Keratinocyte (primary cell): Measurements from ENCODE around the gene VCAN. TPM values are rescaled to one million over a fixed set of nuclear protein-coding genes. Genes with fewer than 3 reads are reported as not detected.

Experiments used
- DNase-seq: peaks from one replicate; pipeline ENCODE4 v3.0.0-alpha.2; 2011; ENCODE audit warnings: low read depth, missing footprints, low spot score
- FAIRE-seq: peaks from 2 replicates; lab custom pipeline; 2011; peaks lifted over from hg19 to GRCh38; lab: Jason Lieb, UNC
- H2AFZ ChIP-seq: 2 replicates; pipeline ENCODE4 v1.6.0; 2012; ENCODE audit warnings: low read length, control low read depth, inconsistent platforms; ENCODE audit not compliant: control insufficient read depth
- H3K27ac ChIP-seq: 2 replicates; pipeline ENCODE4 v1.5.1; 2011; ENCODE audit warnings: low read length; ENCODE audit not compliant: control insufficient read depth, insufficient read depth
- H3K27me3 ChIP-seq: 3 replicates; pipeline ENCODE4 v1.6.0; 2011; ENCODE audit warnings: low read length; ENCODE audit not compliant: control insufficient read depth, insufficient read depth; ENCODE audit errors: extremely low read depth
- H3K36me3 ChIP-seq, 2 experiments: 2 replicates in 1 of 2; 3 replicates in 1 of 2; pipeline ENCODE4 v1.5.1; 2011; ENCODE audit warnings: low read length in 2 of 2, mild to moderate bottlenecking in 1 of 2; ENCODE audit not compliant: control insufficient read depth in 2 of 2, insufficient read depth in 2 of 2; ENCODE audit errors: extremely low read depth in 1 of 2
- H3K4me1 ChIP-seq: 3 replicates; pipeline ENCODE4 v1.5.1; 2011; ENCODE audit warnings: low read length; ENCODE audit not compliant: control insufficient read depth, insufficient read depth; ENCODE audit errors: extremely low read depth
- H3K4me2 ChIP-seq: 3 replicates; pipeline ENCODE4 v1.6.0; 2011; ENCODE audit warnings: low read depth, low read length; ENCODE audit not compliant: control insufficient read depth, insufficient read depth; ENCODE audit errors: extremely low read depth
- H3K4me3 ChIP-seq, 3 experiments: fragments of 200-600 bp in 1 of 3; sonication (generic) in 1 of 3; 2 replicates in 2 of 3; 3 replicates in 1 of 3; pipeline ENCODE4 v1.5.1; 2011 to 2016; ENCODE audit warnings: low read length in 3 of 3, mild to moderate bottlenecking in 3 of 3, control low read depth in 2 of 3, inconsistent platforms in 1 of 3, low read depth in 1 of 3, mixed read lengths in 1 of 3, mixed run types in 1 of 3, moderate library complexity in 1 of 3; ENCODE audit not compliant: control insufficient read depth in 2 of 3, insufficient read depth in 2 of 3; ENCODE audit errors: extremely low read depth in 1 of 3
- H3K79me2 ChIP-seq: 2 replicates; pipeline ENCODE4 v1.6.0; 2012; ENCODE audit warnings: low read length; ENCODE audit not compliant: control insufficient read depth, insufficient read depth
- H3K9ac ChIP-seq: 3 replicates; pipeline ENCODE4 v1.6.0; 2011; ENCODE audit warnings: low read length; ENCODE audit not compliant: control insufficient read depth, insufficient read depth; ENCODE audit errors: extremely low read depth
- H3K9me1 ChIP-seq: 3 replicates; pipeline ENCODE4 v1.6.0; 2011; ENCODE audit warnings: low read length; ENCODE audit not compliant: control insufficient read depth, insufficient read depth; ENCODE audit errors: extremely low read depth
- H3K9me3 ChIP-seq: 2 replicates; pipeline ENCODE4 v1.5.1; 2012; ENCODE audit warnings: low read depth, low read length; ENCODE audit not compliant: control insufficient read depth
- H4K20me1 ChIP-seq: 3 replicates; pipeline ENCODE4 v1.6.0; 2011; ENCODE audit warnings: low read length; ENCODE audit not compliant: control insufficient read depth, insufficient read depth; ENCODE audit errors: extremely low read depth
- EZH2 ChIP-seq: IDR thresholded peaks from one replicate; pipeline ENCODE4 v1.6.1; 2012; ENCODE audit warnings: inconsistent platforms, mild to moderate bottlenecking, low read length, moderate library complexity
- dilution Hi-C: fragments of 300-500 bp; cut with MboI; formaldehyde crosslinking; loops from one replicate; pipeline ENCODE4 v1.7.0; 2020; ENCODE audit warnings: low sequenced_read_pairs; ENCODE audit not compliant: extremely low pct_ligation_motif_present
- polyA plus RNA-seq, 5 experiments: library from polyadenylated mRNA; depleted of rRNA in 3 of 5; stranded (reverse) in 3 of 5; stranded (forward) in 1 of 5; unstranded in 1 of 5; fragments of >200 nt; gene quantifications; 1 replicate in 1 of 5; 2 replicates in 3 of 5; 3 replicates in 1 of 5; pipeline versions ENCODE4 v1.2.1 to v1.2.3, GENCODE V29; 2011 to 2012; ENCODE audit warnings: missing spikeins in 2 of 5, low read depth in 1 of 5, low replicate concordance in 1 of 5
- TF ChIP-seq, protein P1 (sequence below), 3 experiments: IDR thresholded peaks in 1 of 3; conservative IDR thresholded peaks in 1 of 3; optimal IDR thresholded peaks in 1 of 3; 2 replicates in 2 of 3; 3 replicates in 1 of 3; pipeline versions ENCODE3 to v1.5.1; 2011; ENCODE audit warnings: low read length in 3 of 3, mild to moderate bottlenecking in 3 of 3, moderate library complexity in 2 of 3, control low read depth in 1 of 3, inconsistent platforms in 1 of 3; ENCODE audit not compliant: insufficient read depth in 2 of 3; ENCODE audit errors: extremely low read depth in 1 of 3

Gene VCAN
- polyA plus RNA-seq, 1 donor (not counting 4 experiments of a cell fraction or from before 2014, with no cell fraction given), result 1.9 TPM

DNA sequence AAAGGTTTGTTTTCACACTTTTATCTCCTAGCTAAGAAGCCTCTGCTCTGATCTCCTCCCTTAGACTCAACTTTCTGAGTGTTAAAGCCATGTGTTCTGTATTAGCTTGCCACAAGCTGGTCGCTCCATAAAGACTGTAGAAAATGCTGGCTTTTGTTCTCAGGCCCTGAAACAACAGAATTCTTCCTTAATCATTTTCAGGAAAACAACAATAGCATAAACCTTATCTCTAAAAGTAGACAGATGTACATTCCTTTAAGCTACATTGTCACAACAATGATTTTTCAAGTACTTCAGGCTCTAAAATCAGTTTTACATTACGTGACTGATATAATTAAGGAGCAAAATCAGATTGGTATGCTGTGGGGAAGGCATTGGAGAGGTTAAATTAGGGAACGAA is 41.9 kb downstream of the VCAN start:
- H3K9me1 ChIP-seq, result no peaks in the 10 kb centered on the region
- H3K9ac ChIP-seq, result no peak overlapping the region
- no peaks in the 10 kb centered on the region for H3K4me1 ChIP-seq
- FAIRE-seq, result no peak
- H3K27me3 ChIP-seq, result no peaks in the 10 kb centered on the region
- H3K4me2 ChIP-seq, result no peak overlapping the region
- no peaks in the 10 kb centered on the region for H3K9me3 ChIP-seq
- no peak overlapping the region for H2AFZ ChIP-seq
- dilution Hi-C loops, result no loop called here
- no peaks in the 10 kb centered on the region for H4K20me1 ChIP-seq
- TF ChIP-seq, protein P1, sequence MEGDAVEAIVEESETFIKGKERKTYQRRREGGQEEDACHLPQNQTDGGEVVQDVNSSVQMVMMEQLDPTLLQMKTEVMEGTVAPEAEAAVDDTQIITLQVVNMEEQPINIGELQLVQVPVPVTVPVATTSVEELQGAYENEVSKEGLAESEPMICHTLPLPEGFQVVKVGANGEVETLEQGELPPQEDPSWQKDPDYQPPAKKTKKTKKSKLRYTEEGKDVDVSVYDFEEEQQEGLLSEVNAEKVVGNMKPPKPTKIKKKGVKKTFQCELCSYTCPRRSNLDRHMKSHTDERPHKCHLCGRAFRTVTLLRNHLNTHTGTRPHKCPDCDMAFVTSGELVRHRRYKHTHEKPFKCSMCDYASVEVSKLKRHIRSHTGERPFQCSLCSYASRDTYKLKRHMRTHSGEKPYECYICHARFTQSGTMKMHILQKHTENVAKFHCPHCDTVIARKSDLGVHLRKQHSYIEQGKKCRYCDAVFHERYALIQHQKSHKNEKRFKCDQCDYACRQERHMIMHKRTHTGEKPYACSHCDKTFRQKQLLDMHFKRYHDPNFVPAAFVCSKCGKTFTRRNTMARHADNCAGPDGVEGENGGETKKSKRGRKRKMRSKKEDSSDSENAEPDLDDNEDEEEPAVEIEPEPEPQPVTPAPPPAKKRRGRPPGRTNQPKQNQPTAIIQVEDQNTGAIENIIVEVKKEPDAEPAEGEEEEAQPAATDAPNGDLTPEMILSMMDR (optimal IDR thresholded peaks at IDR 0.05 in 1 of 3, IDR thresholded peaks at IDR 0.05 in 1 of 3, conservative IDR thresholded peaks at IDR 0.05 in 1 of 3; ENCODE audit: extremely low read depth in 1 of 3, insufficient read depth in 2 of 3, low read length in 3 of 3), result no peak
- TF ChIP-seq EZH2, result no peak
- H3K4me3 ChIP-seq, result no peak overlapping the region
- H3K79me2 ChIP-seq, result no peaks in the 10 kb centered on the region
- DNase-seq, result no peak
- no peak overlapping the region for H3K27ac ChIP-seq
- H3K36me3 ChIP-seq, result no peaks in the 10 kb centered on the region

DNA sequence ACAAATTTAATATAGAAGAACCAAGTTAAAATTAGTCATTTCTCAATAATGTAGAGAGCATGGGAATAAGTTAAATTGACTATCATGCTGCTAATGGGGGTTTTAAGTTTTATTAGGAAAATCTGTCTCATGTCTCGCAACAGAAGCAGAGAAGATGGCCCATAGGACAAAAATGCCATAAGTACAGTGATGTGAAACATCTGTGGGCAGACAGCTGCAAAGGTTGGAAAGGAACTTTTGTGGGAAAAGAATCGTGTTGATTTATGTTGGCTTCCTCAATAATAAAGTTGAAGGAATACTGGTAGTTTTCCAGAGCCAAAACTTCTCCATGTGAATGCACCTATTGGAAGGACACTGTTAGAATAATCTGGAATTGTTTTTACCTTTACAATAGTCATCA is 44.8 kb downstream of the VCAN start:
- no peaks in the 10 kb centered on the region for H3K79me2 ChIP-seq
- H3K4me2 ChIP-seq, result no peak overlapping the region
- H3K4me1 ChIP-seq, result no peaks in the 10 kb centered on the region
- TF ChIP-seq, protein P1 (optimal IDR thresholded peaks at IDR 0.05 in 1 of 3, IDR thresholded peaks at IDR 0.05 in 1 of 3, conservative IDR thresholded peaks at IDR 0.05 in 1 of 3; ENCODE audit: extremely low read depth in 1 of 3, insufficient read depth in 2 of 3, low read length in 3 of 3), result no peak
- TF ChIP-seq EZH2, result no peak
- no peak overlapping the region for H2AFZ ChIP-seq
- dilution Hi-C loops, result no loop called here
- no peak overlapping the region for H3K27ac ChIP-seq
- H3K9ac ChIP-seq, result no peak overlapping the region
- no peaks in the 10 kb centered on the region for H3K27me3 ChIP-seq
- H3K36me3 ChIP-seq, result no peaks in the 10 kb centered on the region
- no peak overlapping the region for H3K4me3 ChIP-seq
- DNase-seq (no peak), FAIRE-seq (no peak)
- H3K9me3 ChIP-seq, result no peaks in the 10 kb centered on the region
- H4K20me1 ChIP-seq, result no peaks in the 10 kb centered on the region
- no peaks in the 10 kb centered on the region for H3K9me1 ChIP-seq
